ENCODE data around the gene KIF18B. TPM values are rescaled to one million over a fixed set of nuclear protein-coding genes. Genes with fewer than 3 reads are reported as not detected.
"Not testable (repeated sequence)": the region's sequence is repeated elsewhere in the genome, so short reads cannot be mapped to it uniquely, and the experiment has no call there.

The KIF18B gene
- total RNA-seq, 4 donors from 2014 or later = 0.08 to 0.35 (median 0.27) TPM; not detected in 1

DNA sequence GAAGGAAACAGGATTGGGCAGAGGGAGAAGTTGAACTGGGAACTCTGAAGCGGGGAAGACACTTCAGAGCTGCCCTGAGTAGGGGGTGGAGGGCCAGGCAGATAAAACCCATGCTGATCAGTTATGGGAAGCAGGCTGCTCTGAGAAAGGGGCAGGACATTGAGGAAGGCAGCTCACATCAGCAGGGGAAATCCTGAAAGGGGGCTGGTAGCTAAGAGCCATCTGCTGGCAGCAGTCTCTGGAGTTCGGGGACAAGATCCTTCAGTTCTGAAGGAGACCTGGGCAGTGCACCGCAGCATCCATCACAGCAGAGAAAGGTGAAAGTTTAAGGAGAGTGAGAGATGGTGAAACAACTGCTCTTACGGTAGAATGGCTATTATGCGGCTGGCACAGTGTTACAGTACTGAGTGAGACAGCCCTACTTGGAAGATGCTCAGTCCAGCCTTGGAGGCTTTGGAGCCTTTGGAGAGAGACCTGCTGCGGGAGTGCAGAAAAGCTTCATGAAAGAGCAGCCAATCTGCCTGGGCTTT lies 5.4 kb upstream of the KIF18B start:
- no peak overlapping the region for H3K27ac ChIP-seq
- TF ChIP-seq EP300 (IDR thresholded peaks at IDR 0.05) (no peak), POLR2A (IDR thresholded peaks at IDR 0.05) (no peak), POLR2AphosphoS5 (IDR thresholded peaks at IDR 0.05) (no peak)
- TF ChIP-seq, protein P1, sequence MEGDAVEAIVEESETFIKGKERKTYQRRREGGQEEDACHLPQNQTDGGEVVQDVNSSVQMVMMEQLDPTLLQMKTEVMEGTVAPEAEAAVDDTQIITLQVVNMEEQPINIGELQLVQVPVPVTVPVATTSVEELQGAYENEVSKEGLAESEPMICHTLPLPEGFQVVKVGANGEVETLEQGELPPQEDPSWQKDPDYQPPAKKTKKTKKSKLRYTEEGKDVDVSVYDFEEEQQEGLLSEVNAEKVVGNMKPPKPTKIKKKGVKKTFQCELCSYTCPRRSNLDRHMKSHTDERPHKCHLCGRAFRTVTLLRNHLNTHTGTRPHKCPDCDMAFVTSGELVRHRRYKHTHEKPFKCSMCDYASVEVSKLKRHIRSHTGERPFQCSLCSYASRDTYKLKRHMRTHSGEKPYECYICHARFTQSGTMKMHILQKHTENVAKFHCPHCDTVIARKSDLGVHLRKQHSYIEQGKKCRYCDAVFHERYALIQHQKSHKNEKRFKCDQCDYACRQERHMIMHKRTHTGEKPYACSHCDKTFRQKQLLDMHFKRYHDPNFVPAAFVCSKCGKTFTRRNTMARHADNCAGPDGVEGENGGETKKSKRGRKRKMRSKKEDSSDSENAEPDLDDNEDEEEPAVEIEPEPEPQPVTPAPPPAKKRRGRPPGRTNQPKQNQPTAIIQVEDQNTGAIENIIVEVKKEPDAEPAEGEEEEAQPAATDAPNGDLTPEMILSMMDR (IDR thresholded peaks at IDR 0.05) = no peak
- ATAC-seq = no peak
- no peak overlapping the region for H3K4me3 ChIP-seq
- peaks cover 0 to 5% (median 0%) of the 10 kb centered on the region in 3 donors for H3K4me1 ChIP-seq
- peaks cover 5% of the 10 kb centered on the region for H3K27me3 ChIP-seq
- H3K36me3 ChIP-seq = no peaks in the 10 kb centered on the region
- 73 to 100% methylated on average over 1 to 6 of the region's 6 CpGs for WGBS, 2 donors (ENCODE audit: low coverage in 1 of 2)
- no peaks in the 10 kb centered on the region for H3K9me3 ChIP-seq

DNA sequence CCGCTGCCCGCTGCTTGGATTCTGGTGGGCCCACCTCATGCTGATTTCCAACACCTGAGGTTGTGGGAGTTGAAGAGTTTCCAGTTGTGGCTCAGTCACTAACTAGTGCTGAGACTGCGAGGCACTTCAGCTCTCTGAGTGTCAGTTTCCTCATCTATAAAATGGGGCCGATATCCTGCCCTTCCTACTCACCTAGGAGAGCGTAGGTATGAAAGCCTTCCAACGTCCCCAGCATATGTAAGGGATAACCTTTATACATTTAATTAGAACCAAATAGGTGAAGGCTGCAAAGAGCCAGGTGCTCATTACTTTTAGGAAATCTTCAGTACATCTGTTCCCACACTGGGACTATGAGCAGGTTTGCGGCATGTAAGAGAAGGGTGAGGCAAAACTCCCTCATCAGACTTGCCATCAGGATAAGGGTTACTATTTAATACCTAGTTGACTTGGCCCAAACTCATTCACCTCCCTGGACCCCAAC lies 782 bp upstream of the KIF18B start:
- Histone ChIP-seq H3K27me3 (no peaks in the 10 kb centered on the region), H3K4me1 (peaks cover 0 to 13% (median 4%) of the 10 kb centered on the region in 3 donors), H3K36me3 (no peaks in the 10 kb centered on the region), H3K27ac (peak overlapping the region in 2 of 4 donors; percentile 72 to 73), H3K9me3 (no peaks in the 10 kb centered on the region), H3K4me3 (peak overlapping the region; percentile 33 to 59)
- no peak for TF ChIP-seq POLR2AphosphoS5 (IDR thresholded peaks at IDR 0.05)
- TF ChIP-seq EP300 (IDR thresholded peaks at IDR 0.05) = no peak
- TF ChIP-seq POLR2A (IDR thresholded peaks at IDR 0.05) = no peak
- TF ChIP-seq, protein P1 (IDR thresholded peaks at IDR 0.05) = no peak
- no peak for ATAC-seq
- 56 to 92% methylated on average over 2 to 4 of the region's 7 CpGs for WGBS, 2 donors (ENCODE audit: low coverage in 1 of 2)

DNA sequence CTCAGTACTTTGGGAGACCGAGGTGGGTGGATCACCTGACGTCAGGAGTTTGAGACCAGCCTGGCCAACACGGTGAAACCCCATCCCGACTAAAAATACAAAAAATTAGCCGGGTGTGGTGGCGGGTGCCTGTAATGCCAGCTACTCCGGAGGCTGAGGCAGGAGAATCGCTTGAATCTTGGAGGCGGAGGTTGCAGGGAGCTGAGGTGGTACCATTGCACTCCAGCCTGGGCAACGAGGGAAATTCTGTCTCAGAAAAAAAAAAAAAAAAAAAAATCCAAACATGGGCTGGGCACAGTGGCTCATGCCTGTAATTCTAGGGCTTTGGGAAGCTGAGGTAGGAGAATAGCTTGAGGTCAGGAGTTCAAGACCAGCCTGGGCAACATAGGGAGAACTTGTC lies 1.9 kb downstream of the KIF18B start:
- not testable (repeated sequence) for H3K9me3 ChIP-seq, H3K27ac ChIP-seq, H3K4me3 ChIP-seq, ATAC-seq, H3K36me3 ChIP-seq, H3K27me3 ChIP-seq
- H3K4me1 ChIP-seq = peaks cover 0 to 13% (median 4%) of the 10 kb centered on the region in 3 donors
- WGBS, 2 donors (ENCODE audit: low coverage in 1 of 2) = 90 to 93% methylated on average over 3 to 7 of the region's 10 CpGs

DNA sequence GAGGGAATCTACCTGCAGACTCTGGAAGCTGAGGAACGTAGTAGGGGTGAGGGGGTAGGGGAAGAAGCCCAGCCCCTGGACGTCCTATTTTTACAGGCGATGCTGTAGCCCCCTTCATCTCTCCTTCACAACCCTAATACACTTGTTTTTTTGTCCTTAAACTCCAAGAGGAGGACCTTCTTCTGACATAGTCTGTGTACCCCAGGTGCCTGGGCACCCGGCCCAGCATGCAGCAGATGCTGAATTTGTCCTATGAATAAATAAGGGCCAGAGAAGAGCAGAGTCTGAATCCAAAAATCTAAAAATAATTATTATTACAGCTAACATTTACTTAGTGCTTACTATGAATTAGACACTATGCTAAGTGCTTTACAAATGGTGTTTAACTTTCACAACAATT lies 5.1 kb downstream of the KIF18B start:
- Histone ChIP-seq H3K4me3 (no peak overlapping the region), H3K27ac (no peak overlapping the region), H3K27me3 (no peaks in the 10 kb centered on the region), H3K9me3 (no peaks in the 10 kb centered on the region), H3K4me1 (peaks cover 0 to 5% (median 4%) of the 10 kb centered on the region in 3 donors), H3K36me3 (no peaks in the 10 kb centered on the region)
- TF ChIP-seq, protein P1 (IDR thresholded peaks at IDR 0.05) = no peak
- TF ChIP-seq POLR2AphosphoS5 (IDR thresholded peaks at IDR 0.05) = no peak
- no peak for TF ChIP-seq EP300 (IDR thresholded peaks at IDR 0.05)
- TF ChIP-seq POLR2A (IDR thresholded peaks at IDR 0.05) = no peak
- no peak for ATAC-seq
- WGBS, 2 donors (ENCODE audit: low coverage in 1 of 2) = 61 to 66% methylated on average over 3 to 4 of the region's 4 CpGs

DNA sequence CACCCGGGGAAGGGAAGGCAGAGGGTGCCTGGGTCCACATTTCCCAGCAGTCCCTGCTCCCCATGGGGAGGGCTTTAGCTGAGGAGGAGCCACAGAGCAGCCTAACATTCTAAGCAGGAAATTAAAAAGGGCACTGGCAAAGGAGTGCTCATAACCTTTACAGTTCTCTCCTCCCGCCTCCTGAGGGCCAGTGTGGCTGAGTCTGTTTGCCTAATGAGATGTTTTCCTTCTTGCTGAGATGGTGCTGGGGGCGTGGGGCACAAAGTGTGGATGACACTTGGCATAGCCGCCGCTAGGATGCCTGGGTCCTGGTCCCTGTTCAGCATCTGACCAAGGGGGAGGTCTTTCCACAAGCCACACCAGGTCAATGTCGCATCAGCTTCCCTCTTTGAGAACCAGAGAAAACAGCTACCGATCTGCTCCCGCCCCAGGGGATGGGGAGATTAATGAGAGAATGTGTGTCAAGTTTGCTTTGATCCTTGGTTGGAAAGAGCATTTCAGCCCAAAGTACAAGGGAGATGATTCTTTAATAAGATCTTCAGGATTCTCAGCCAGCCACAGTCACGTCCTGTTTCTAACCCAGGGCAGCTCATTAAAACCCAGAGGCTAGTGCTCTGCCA lies 5.8 kb downstream of the KIF18B start:
- no peak for ATAC-seq
- Histone ChIP-seq H3K4me1 (no peaks in the 10 kb centered on the region), H3K36me3 (no peaks in the 10 kb centered on the region), H3K27me3 (no peaks in the 10 kb centered on the region), H3K4me3 (no peak overlapping the region), H3K9me3 (no peaks in the 10 kb centered on the region), H3K27ac (no peak overlapping the region)
- 37 to 65% methylated on average over 2 to 4 of the region's 9 CpGs for WGBS, 2 donors (ENCODE audit: low coverage in 1 of 2)
- no peak for TF ChIP-seq POLR2A (IDR thresholded peaks at IDR 0.05)
- TF ChIP-seq EP300 (IDR thresholded peaks at IDR 0.05) = no peak
- TF ChIP-seq, protein P1 (IDR thresholded peaks at IDR 0.05) = no peak
- no peak for TF ChIP-seq POLR2AphosphoS5 (IDR thresholded peaks at IDR 0.05)
